Measurements from ENCODE around the gene PBRM1. TPM values are rescaled to one million over a fixed set of nuclear protein-coding genes. Genes with fewer than 3 reads are reported as not detected.
A peak's percentile ranks its signal among the peaks of the same experiment; 100 is the strongest.

Gene PBRM1
- total RNA-seq, 1 experiment from 2014 or later, result 40.0 TPM

GRCh38 chr3:52536369-52537164 lies 149.1 kb downstream of the PBRM1 start, which contains the start of gene UQCC5:
UQCC5 (plus strand) TSS chr3:52536605; CDS start chr3:52536756, 151 bp downstream.
- POLR2A ChIA-PET, result interaction anchor here (0.6 to 1.2 kb wide), 18 partner anchors 8 to 479 kb away, joined by 3 to 13 read pairs (median 4); partner anchors contain the start of gene TNNC1
- BruUV-seq (replicated peaks), result TSS peak; percentile 60
- no peaks in the 10 kb centered on the region for H3K9me2 ChIP-seq (ENCODE audit: insufficient read depth)
- H3K9me3 ChIP-seq (ENCODE audit: control insufficient read depth in 1 of 2, insufficient read depth in 1 of 2, low read depth in 1 of 2, low read length in 2 of 2), result no peaks in the 10 kb centered on the region
- TF ChIP-seq ZBTB33 (IDR thresholded peaks at IDR 0.05; ENCODE audit: extremely low read depth, insufficient replicate concordance, low read length), result peak; percentile 16
- TF ChIP-seq SRF (IDR thresholded peaks at IDR 0.05; ENCODE audit: low read depth), result no peak
- no peak for TF ChIP-seq FOSL1 (IDR thresholded peaks at IDR 0.05; ENCODE audit: low read depth)
- TF ChIP-seq SIN3A (IDR thresholded peaks at IDR 0.05; ENCODE audit: low read depth), result no peak
- TF ChIP-seq ZFX (IDR thresholded peaks at IDR 0.05), result peak; percentile 65; the same call in 1 of the 2 replicates
- peak; percentile 46 for TF ChIP-seq TCF7L2 (IDR thresholded peaks at IDR 0.05; ENCODE audit: borderline replicate concordance, extremely low read depth, insufficient read depth, insufficient read length)
- TF ChIP-seq RAD21 (IDR thresholded peaks at IDR 0.05; ENCODE audit: low read depth), result no peak
- TF ChIP-seq POLR2AphosphoS5 (IDR thresholded peaks at IDR 0.05; ENCODE audit: low read depth, low read length), result peak; percentile 100
- peak; percentile 86 for TF ChIP-seq POLR2A (IDR thresholded peaks at IDR 0.05; ENCODE audit: borderline replicate concordance, extremely low read depth, insufficient read depth, insufficient read length)
- no peak for TF ChIP-seq SP1 (IDR thresholded peaks at IDR 0.05; ENCODE audit: low read depth)
- no peak for TF ChIP-seq CEBPB (IDR thresholded peaks at IDR 0.05; ENCODE audit: low read depth)
- TF ChIP-seq YY1 (IDR thresholded peaks at IDR 0.05; ENCODE audit: extremely low read depth, insufficient replicate concordance, low read depth, low read length), result peak; percentile 1
- peak within 1 kb of the TSS; percentile 86 to 93 for H3K4me3 ChIP-seq (replicated peaks in 1 of 2; ENCODE audit: low read depth in 1 of 2, low read length in 2 of 2)
- peaks cover 14 to 37% of the 10 kb centered on the region in 2 experiments; a peak in 3 of 4 replicates for H3K4me1 ChIP-seq (ENCODE audit: control insufficient read depth in 1 of 2, insufficient read depth in 2 of 2, low read length in 2 of 2)
- ATAC-seq (peak; percentile 88), DNase-seq (ENCODE audit: low read depth, low spot score) (peak; percentile 96)
- no peaks in the 10 kb centered on the region for H4K20me1 ChIP-seq (ENCODE audit: insufficient read depth)
- H3K4me2 ChIP-seq (ENCODE audit: low read length), result peak within 1 kb of the TSS; percentile 84
- H2AFZ ChIP-seq (ENCODE audit: low read depth, low read length, poor library complexity, severe bottlenecking), result no peak within 1 kb of the TSS
- peaks cover 0 to 7% of the 10 kb centered on the region in 2 experiments; a peak in 1 of 4 replicates for H3K36me3 ChIP-seq (ENCODE audit: control insufficient read depth in 1 of 2, insufficient read depth in 2 of 2, low read length in 2 of 2)
- peak within 1 kb of the TSS; percentile 79 for H3K27ac ChIP-seq (ENCODE audit: low read depth, low read length)
- peaks cover 66% of the 10 kb centered on the region for H3K79me2 ChIP-seq (ENCODE audit: insufficient read depth, low read length)
- intact Hi-C loops (cut with micrococcal nuclease), result loop anchor here (2.0 kb wide), 1 partner anchor 146 kb away; no protein-coding TSS in a partner anchor
- CTCF ChIA-PET, result interaction anchor here (0.8 kb wide), 1 partner anchor 143 kb away, joined by 3 read pairs; no protein-coding TSS in a partner anchor
- RAD21 ChIA-PET (ENCODE audit: low non-redundant PET in 1 of 2, low total read pairs in 2 of 2, uncharacterized antibody in 2 of 2, unreplicated experiment in 2 of 2), result no interaction called here
- H3K9ac ChIP-seq (ENCODE audit: low read length), result peak within 1 kb of the TSS; percentile 98
- H3K27me3 ChIP-seq (ENCODE audit: insufficient read depth, low read length), result no peaks in the 10 kb centered on the region

Measured in HCT116 (cell line).